ENCODE data around the gene KIRREL3.

Gene KIRREL3

GRCh38 chr11:126862664-126863243 is 137.8 kb downstream of the KIRREL3 start:
- TF ChIP-seq PAX5 (IDR thresholded peaks at IDR 0.05; ENCODE audit: insufficient read depth, low read length, severe bottlenecking) = no peak
- no peak for TF ChIP-seq TAF1 (IDR thresholded peaks at IDR 0.05; ENCODE audit: low read depth, low read length)
- TF ChIP-seq SPI1 (IDR thresholded peaks at IDR 0.05; ENCODE audit: low read depth, low read length) = no peak
- TF ChIP-seq POLR2AphosphoS5 (IDR thresholded peaks at IDR 0.05; ENCODE audit: low read depth, low read length) = no peak
- no peak for TF ChIP-seq POU2F2 (IDR thresholded peaks at IDR 0.05; ENCODE audit: low read depth, low read length)
- no peak for TF ChIP-seq POLR2A (IDR thresholded peaks at IDR 0.05; ENCODE audit: low read depth, low read length)
- FAIRE-seq (no peak), DNase-seq (ENCODE audit: insufficient read length, low spot score) (no peak)

- TF ChIP-seq TAF1 (IDR thresholded peaks at IDR 0.05; ENCODE audit: low read depth, low read length) (no peak), PAX5 (IDR thresholded peaks at IDR 0.05; ENCODE audit: insufficient read depth, low read length, severe bottlenecking) (no peak), POU2F2 (IDR thresholded peaks at IDR 0.05; ENCODE audit: low read depth, low read length) (no peak), SPI1 (IDR thresholded peaks at IDR 0.05; ENCODE audit: low read depth, low read length) (no peak), POLR2AphosphoS5 (IDR thresholded peaks at IDR 0.05; ENCODE audit: low read depth, low read length) (no peak), POLR2A (IDR thresholded peaks at IDR 0.05; ENCODE audit: low read depth, low read length) (no peak)
- no peak for DNase-seq (ENCODE audit: insufficient read length, low spot score)
- no peak for FAIRE-seq
Observed at GRCh38 chr11:126861796-126862459, 138.6 kb downstream of the KIRREL3 start.

DNA sequence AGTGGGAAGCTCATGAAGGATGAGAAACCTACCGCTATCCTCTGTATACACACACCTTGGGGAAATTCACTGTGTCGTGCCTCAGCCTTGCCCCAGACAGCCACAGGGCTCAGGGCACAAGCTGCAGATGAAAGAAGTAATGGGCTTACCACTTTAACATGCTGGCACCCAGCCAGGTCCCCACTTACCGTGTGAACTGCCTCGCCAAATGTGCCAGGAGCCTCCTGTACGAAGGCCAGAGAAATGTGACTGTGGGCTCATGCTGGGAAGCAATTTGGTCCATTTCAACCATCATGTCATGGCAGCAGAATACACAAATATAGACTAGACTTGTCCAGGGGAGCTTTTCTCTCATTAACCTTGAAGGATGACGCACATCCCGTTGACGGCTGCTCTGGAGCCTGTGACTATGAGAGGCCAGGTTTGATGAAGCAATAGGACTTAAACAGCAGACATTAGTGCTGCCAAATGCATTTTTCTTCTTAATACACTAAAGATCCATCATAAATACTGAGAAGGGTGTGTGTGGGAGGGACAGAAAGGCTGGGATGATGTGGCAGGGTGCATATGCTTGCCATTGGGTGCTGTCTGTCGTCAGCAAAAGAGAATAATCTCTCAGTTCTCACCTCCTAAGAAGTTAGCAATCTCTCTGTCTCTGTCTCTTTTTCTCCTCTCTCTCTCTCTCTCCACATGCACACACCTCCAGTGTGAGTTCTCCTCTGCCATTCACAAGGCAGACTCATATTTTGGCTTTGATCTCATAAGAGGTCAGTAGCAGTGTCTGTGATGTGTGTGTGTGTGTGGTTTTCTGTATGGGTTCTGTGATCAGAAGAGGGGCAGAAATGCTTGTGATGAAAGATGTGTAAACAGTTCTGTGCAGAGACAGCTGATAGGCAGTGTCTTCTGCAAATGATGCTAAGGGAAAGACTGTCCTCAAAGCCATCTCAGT is 142.4 kb downstream of the KIRREL3 start:
- DNase-seq (ENCODE audit: insufficient read length, low spot score) = no peak
- no peak for FAIRE-seq
- no peak for TF ChIP-seq POLR2AphosphoS5 (IDR thresholded peaks at IDR 0.05; ENCODE audit: low read depth, low read length)
- TF ChIP-seq TAF1 (IDR thresholded peaks at IDR 0.05; ENCODE audit: low read depth, low read length) = no peak
- TF ChIP-seq SPI1 (IDR thresholded peaks at IDR 0.05; ENCODE audit: low read depth, low read length) = no peak
- no peak for TF ChIP-seq PAX5 (IDR thresholded peaks at IDR 0.05; ENCODE audit: insufficient read depth, low read length, severe bottlenecking)
- TF ChIP-seq POLR2A (IDR thresholded peaks at IDR 0.05; ENCODE audit: low read depth, low read length) = no peak
- TF ChIP-seq POU2F2 (IDR thresholded peaks at IDR 0.05; ENCODE audit: low read depth, low read length) = no peak

- DNase-seq (ENCODE audit: insufficient read length, low spot score) = no peak
- no peak for FAIRE-seq
- TF ChIP-seq TAF1 (IDR thresholded peaks at IDR 0.05; ENCODE audit: low read depth, low read length) = no peak
- TF ChIP-seq POLR2A (IDR thresholded peaks at IDR 0.05; ENCODE audit: low read depth, low read length) = no peak
- no peak for TF ChIP-seq SPI1 (IDR thresholded peaks at IDR 0.05; ENCODE audit: low read depth, low read length)
- no peak for TF ChIP-seq PAX5 (IDR thresholded peaks at IDR 0.05; ENCODE audit: insufficient read depth, low read length, severe bottlenecking)
- no peak for TF ChIP-seq POU2F2 (IDR thresholded peaks at IDR 0.05; ENCODE audit: low read depth, low read length)
- no peak for TF ChIP-seq POLR2AphosphoS5 (IDR thresholded peaks at IDR 0.05; ENCODE audit: low read depth, low read length)
Observed at GRCh38 chr11:126855536-126855935, 145.0 kb downstream of the KIRREL3 start.

DNA sequence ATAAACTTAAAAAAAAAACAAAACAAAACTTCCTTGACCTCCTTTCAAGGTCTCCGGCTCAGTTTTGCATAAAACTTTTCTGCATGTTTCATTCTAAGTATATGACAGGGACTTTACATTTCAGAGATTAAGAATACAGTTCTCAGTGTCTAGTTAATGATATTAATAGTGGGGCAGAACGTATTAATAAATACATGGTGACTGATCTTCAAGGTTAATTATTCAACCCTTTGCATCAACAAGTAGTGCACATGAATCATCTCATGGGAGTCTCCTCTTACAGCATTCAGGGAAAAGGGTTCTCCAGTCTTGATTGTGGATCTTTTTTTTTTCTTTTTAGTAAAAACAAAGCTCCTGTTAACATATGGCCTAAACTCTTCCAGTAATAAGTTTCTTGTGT is 146.8 kb downstream of the KIRREL3 start:
- TF ChIP-seq POU2F2 (IDR thresholded peaks at IDR 0.05; ENCODE audit: low read depth, low read length) (no peak), POLR2AphosphoS5 (IDR thresholded peaks at IDR 0.05; ENCODE audit: low read depth, low read length) (no peak), PAX5 (IDR thresholded peaks at IDR 0.05; ENCODE audit: insufficient read depth, low read length, severe bottlenecking) (no peak), SPI1 (IDR thresholded peaks at IDR 0.05; ENCODE audit: low read depth, low read length) (no peak), POLR2A (IDR thresholded peaks at IDR 0.05; ENCODE audit: low read depth, low read length) (no peak), TAF1 (IDR thresholded peaks at IDR 0.05; ENCODE audit: low read depth, low read length) (no peak)
- DNase-seq (ENCODE audit: insufficient read length, low spot score) (no peak), FAIRE-seq (no peak)

DNA sequence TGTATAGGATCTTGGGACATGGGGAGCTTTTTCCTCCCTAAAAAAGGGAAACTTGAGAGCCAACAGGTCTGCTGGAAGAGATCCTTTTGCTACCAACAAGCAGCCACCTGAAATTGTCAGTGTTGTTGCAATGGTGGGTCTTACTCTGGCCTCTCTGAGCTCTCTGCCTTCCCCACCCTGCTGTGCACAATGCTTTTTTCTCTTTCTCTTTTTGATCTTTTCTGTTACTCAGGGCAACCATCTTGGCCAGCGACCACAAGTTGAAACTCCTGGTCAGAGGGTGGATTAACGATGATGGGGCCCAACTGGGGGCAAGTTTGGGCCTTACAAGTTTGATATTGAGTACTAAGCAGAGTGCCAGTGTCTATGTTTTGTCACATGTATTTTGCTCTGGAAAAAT is 155.8 kb downstream of the KIRREL3 start:
- DNase-seq (ENCODE audit: insufficient read length, low spot score) (no peak), FAIRE-seq (no peak)
- TF ChIP-seq POLR2AphosphoS5 (IDR thresholded peaks at IDR 0.05; ENCODE audit: low read depth, low read length) (no peak), TAF1 (IDR thresholded peaks at IDR 0.05; ENCODE audit: low read depth, low read length) (no peak)

- DNase-seq (ENCODE audit: insufficient read length, low spot score) (no peak), FAIRE-seq (no peak)
- TF ChIP-seq TAF1 (IDR thresholded peaks at IDR 0.05; ENCODE audit: low read depth, low read length) = no peak
- no peak for TF ChIP-seq POLR2A (IDR thresholded peaks at IDR 0.05; ENCODE audit: low read depth, low read length)
- TF ChIP-seq PAX5 (IDR thresholded peaks at IDR 0.05; ENCODE audit: insufficient read depth, low read length, severe bottlenecking) = no peak
Observed at GRCh38 chr11:126843096-126843495, 157.5 kb downstream of the KIRREL3 start.

DNA sequence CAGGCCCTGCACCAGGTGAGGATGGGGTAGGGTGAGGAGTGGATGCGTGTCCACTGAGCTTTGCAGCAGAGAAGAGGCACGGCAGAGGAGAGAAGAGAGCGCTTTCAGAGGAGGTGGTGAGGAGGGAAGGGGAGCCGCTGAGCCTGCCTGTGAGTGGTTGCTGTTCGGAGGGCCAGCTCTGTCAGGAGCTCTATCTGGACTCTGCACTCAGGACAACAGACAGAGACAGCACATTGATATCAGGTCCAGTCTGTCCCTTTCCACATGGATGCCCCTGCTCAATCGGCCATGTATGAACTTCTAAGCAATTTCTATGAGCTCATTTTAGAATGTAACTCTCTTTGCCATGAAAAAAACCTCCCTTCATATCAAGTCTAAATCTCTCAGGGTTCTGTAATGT is 158.6 kb downstream of the KIRREL3 start:
- FAIRE-seq = no peak
- DNase-seq (ENCODE audit: insufficient read length, low spot score) = no peak

DNA sequence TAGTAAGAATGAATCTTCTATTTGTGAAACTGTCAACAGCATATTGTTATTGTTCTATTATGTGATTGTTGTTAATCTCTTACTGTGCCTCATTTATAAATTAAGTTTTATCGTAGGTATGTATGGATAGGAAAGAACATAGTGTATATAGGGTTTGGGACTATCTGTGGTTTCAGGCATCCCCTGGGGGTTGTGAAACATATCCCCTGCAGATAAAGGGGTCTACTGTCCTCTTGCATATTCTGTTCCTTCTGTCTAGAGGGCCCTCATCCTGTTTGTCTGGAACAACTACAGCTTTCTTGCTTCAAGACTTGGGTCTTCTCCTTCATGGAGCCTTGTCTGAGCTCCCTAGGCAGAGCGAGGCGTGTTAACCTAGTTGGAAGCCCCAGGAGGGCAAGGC is 159.6 kb downstream of the KIRREL3 start:
- DNase-seq (ENCODE audit: insufficient read length, low spot score) = no peak
- no peak for FAIRE-seq
- TF ChIP-seq PAX5 (IDR thresholded peaks at IDR 0.05; ENCODE audit: insufficient read depth, low read length, severe bottlenecking) = no peak

More for the DNA sequence above, 158.6 kb downstream of the KIRREL3 start:
- TF ChIP-seq POLR2A (IDR thresholded peaks at IDR 0.05; ENCODE audit: low read depth, low read length) (no peak), POU2F2 (IDR thresholded peaks at IDR 0.05; ENCODE audit: low read depth, low read length) (no peak), SPI1 (IDR thresholded peaks at IDR 0.05; ENCODE audit: low read depth, low read length) (no peak), PAX5 (IDR thresholded peaks at IDR 0.05; ENCODE audit: insufficient read depth, low read length, severe bottlenecking) (no peak), POLR2AphosphoS5 (IDR thresholded peaks at IDR 0.05; ENCODE audit: low read depth, low read length) (no peak)
